ENCODE results near the gene MGAT2.
"Not testable (repeated sequence)": the region's sequence is repeated elsewhere in the genome, so short reads cannot be mapped to it uniquely, and the experiment has no call there.

MGAT2 gene

DNA sequence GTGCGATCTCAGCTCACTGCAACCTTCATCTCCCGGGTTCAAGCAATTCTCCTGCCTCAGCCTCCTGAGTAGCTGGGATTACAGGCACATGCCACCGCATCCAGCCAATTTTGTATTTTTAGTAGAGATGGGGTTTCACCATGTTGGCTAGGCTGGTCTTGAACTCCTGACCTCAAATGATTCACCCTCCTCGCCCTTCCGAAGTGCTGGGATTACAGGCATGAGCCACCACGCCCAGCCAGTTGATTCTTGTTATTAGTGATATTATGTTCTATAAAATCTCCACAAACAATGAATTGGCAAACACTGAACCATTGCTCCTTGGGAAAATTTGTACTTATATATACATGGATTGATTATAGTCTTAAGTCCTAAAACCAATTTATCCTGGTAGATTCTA, 36.9 kb downstream of the MGAT2 start:
- not testable (repeated sequence) for DNase-seq (ENCODE audit: low spot score)

DNA sequence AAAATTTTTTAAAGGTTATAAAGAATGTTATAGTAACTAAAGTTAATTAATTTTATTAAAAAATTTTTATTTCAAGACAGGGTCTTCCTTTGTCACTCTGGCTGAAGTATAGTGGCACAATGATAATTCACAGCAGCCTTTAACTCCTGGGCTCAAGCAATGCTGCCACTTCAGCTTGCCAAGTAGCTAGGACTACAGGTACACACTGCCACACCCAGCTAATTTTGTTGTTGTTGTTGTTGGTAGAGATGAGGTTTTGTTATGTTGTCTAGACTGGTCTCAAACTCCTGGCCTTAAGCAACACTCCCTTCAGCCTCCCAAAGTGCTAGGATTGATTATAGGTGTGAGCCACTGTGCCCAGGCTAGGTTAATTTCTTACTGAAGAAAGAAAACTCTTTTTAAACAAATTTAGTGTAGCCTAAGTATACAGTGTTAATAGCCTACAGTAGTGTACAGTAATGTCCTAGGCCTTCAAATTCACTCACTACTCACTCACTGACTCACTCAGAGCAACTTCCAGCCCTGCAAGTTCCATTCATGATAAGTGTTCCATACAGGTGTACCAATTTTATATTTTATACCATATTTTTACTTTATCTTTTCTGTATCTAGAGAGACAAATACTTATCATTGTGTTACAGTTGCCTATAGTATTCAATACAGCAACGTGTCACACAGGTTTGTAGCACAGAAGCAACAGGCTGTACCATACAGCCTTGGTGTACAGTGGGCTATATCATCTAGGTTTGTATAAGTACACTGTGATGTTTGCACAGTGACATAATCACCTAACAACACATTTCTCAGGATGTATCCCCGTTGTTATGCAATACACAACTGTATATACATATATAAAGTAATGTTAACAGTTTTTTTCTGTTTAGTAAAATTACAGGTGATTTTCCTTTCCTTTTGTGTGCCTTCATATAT, 39.2 kb downstream of the MGAT2 start:
- DNase-seq (ENCODE audit: low spot score), result no peak

DNA sequence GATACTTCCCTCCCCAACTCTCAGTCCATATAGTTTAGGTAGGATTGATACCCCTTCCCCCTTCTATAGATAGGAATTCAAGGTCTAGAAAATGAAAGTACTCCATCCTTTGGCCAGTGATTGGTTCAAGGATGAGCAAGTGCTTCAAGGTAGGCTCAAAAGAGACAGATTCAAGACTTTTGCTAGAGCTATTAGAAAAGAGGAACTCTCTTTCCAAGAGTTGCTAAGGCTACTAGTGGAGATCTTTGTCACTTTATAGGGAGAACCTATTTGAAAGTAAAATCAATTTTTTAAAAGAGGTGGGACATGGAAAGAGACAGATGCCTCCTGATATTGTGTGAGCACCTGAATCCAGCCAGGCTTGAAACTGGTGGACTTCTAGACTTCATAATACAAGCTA, 49.9 kb downstream of the MGAT2 start:
- no peak for DNase-seq (ENCODE audit: low spot score)

All from germinal center (tissue), 1 donor.